ENCODE data around the gene CCNY. TPM values are rescaled to one million over a fixed set of nuclear protein-coding genes. Genes with fewer than 3 reads are reported as not detected.

CCNY gene
- total RNA-seq, 4 donors from 2014 or later = 23.9 to 68.1 (median 39.5) TPM

GRCh38 chr10:35367107-35367859 lies 31.0 kb downstream of the CCNY start:
- Histone ChIP-seq H3K27me3 (no peaks in the 10 kb centered on the region), H3K9me3 (no peaks in the 10 kb centered on the region), H3K4me3 (no peak overlapping the region), H3K4me1 (peaks cover 69 to 73% of the 10 kb centered on the region in 2 donors), H3K27ac (peak overlapping the region; percentile 26 to 89 (median 84)), H3K36me3 (no peaks in the 10 kb centered on the region)
- ATAC-seq (no peak), DNase-seq (no peak)
- intact Hi-C loops (cut with DNase I; ENCODE audit: low total_unique reads) (no loop called here), in situ Hi-C loops (cut with MboI; ENCODE audit: low sequenced_read_pairs in 4 of 4) (no loop called here)
- no peak for TF ChIP-seq CTCF (IDR thresholded peaks at IDR 0.05 in 4 of 5, conservative IDR thresholded peaks at IDR 0.05 in 1 of 5)
- no peak for TF ChIP-seq POLR2A (IDR thresholded peaks at IDR 0.05)

DNA sequence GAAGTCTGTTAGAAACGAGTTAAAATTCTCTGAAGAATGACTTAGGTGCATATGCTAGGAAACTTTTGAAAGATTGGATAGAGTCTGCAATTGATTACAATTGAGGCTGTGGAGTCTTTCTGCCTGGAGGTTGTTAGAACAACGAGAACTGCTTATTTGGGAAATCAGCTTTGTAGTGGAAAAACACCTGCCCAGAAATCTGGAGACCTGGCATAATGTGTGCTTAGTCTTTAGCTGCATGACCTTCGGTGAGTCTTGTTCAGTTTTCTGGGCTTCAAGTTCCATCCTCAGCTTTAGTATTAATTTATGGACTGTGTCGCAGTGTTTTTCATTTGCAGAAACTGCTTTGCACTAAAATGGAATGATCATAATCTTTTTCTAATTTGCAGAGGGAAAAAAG lies 31.7 kb downstream of the CCNY start:
- Histone ChIP-seq H3K27ac (peak overlapping the region; percentile 76 to 89 (median 84)), H3K27me3 (no peaks in the 10 kb centered on the region), H3K9me3 (no peaks in the 10 kb centered on the region), H3K4me3 (no peak overlapping the region), H3K4me1 (peaks cover 76 to 79% of the 10 kb centered on the region in 2 donors), H3K36me3 (no peaks in the 10 kb centered on the region)
- in situ Hi-C loops (cut with MboI; ENCODE audit: low sequenced_read_pairs in 4 of 4) (no loop called here), intact Hi-C loops (cut with DNase I; ENCODE audit: low total_unique reads) (no loop called here)
- TF ChIP-seq CTCF (IDR thresholded peaks at IDR 0.05 in 4 of 5, conservative IDR thresholded peaks at IDR 0.05 in 1 of 5) (no peak), POLR2A (IDR thresholded peaks at IDR 0.05) (no peak)
- DNase-seq (no peak), ATAC-seq (no peak)

DNA sequence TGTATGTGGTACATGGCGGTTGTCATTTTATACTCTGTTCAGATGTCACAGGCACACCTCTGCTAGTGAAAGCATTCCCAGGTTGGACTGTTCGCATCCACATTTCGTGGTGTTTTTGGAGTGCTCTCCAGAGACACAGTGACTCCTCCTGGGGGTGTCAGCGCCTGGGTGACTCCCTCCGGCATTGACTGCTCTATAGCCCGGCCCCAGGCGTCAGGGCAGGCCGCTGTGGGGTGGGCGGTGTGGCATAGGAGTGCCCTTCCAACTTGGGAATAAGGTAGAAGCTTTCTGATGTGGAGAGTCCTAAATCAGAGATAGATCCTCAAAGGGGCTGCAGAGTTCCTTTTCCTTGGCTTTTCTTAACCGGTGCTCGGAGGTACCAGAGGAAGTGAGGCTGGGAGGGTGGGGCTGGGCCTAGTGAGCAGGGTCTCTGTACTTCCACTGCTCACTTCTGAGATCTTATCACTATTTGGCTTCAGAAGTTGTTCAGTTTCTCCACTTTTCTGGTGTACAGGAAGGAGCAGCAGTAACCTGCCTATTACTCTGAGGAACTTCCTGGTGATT lies 32.3 kb downstream of the CCNY start:
- no peaks in the 10 kb centered on the region for H3K27me3 ChIP-seq
- H3K9me3 ChIP-seq = no peaks in the 10 kb centered on the region
- intact Hi-C loops (cut with DNase I; ENCODE audit: low total_unique reads) = no loop called here
- TF ChIP-seq POLR2A (IDR thresholded peaks at IDR 0.05) (no peak), CTCF (IDR thresholded peaks at IDR 0.05 in 4 of 5, conservative IDR thresholded peaks at IDR 0.05 in 1 of 5) (no peak)
- H3K4me3 ChIP-seq = no peak overlapping the region
- in situ Hi-C loops (cut with MboI; ENCODE audit: low sequenced_read_pairs in 4 of 4) = no loop called here
- ATAC-seq = no peak
- H3K27ac ChIP-seq = peak overlapping the region; percentile 76 to 89 (median 84)
- DNase-seq = no peak
- H3K4me1 ChIP-seq = peaks cover 81 to 84% of the 10 kb centered on the region in 2 donors
- no peaks in the 10 kb centered on the region for H3K36me3 ChIP-seq

DNA sequence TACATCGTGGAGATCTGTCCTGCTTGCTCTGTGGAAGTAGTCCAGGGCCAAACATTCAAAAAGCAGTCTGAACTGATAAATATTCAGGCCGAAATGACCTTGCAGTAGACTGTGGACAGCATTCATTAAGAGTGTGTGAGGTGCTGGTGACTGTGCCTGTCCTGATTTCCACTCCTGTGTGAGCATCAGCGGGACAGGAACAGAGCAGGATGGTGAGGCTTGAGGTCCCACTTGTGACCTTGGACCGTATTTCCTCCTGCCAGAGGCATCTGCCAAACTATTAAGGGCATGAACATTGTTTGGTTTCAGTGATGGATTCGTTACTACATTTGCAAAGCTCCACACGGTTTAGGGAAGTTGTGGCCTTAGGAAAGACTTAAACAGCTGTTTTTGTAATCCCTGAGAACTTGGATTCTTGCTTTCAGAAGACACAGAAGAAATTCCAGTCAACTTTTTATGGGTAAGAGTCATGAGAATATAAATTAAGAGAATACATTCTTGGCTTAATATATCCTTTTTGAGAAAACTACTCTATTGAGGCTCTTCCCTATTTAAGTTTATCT lies 32.8 kb downstream of the CCNY start:
- Histone ChIP-seq H3K27me3 (no peaks in the 10 kb centered on the region), H3K9me3 (no peaks in the 10 kb centered on the region), H3K4me3 (no peak overlapping the region), H3K36me3 (no peaks in the 10 kb centered on the region), H3K4me1 (peaks cover 86 to 89% of the 10 kb centered on the region in 2 donors), H3K27ac (peak overlapping the region; percentile 76 to 89 (median 84))
- TF ChIP-seq POLR2A (IDR thresholded peaks at IDR 0.05) (no peak), CTCF (IDR thresholded peaks at IDR 0.05 in 4 of 5, conservative IDR thresholded peaks at IDR 0.05 in 1 of 5) (no peak)
- DNase-seq = no peak
- in situ Hi-C loops (cut with MboI; ENCODE audit: low sequenced_read_pairs in 4 of 4) = no loop called here
- intact Hi-C loops (cut with DNase I; ENCODE audit: low total_unique reads) = no loop called here
- ATAC-seq = no peak
